Activated T-cell treated with anti-CD3 and anti-CD28 coated beads, Interleukin-2, amount 50 U/mL, for 4 hours (primary cell): ENCODE measurements around the gene GPBP1L1. TPM values are rescaled to one million over a fixed set of nuclear protein-coding genes. Genes with fewer than 3 reads are reported as not detected.

Experiments used
- ATAC-seq, 2 donors: fragments of 200-7000 bp; cut with Tn5 transposase; one replicate each; pipeline ENCODE4 v1.10.0; 2021
- DNase-seq: peaks from one replicate; pipeline ENCODE4 v3.0.0-alpha.2; 2020
- H3K27me3 Mint-ChIP-seq: one replicate; pipeline ENCODE4 v1.8.0; 2021; ENCODE audit warnings: low read depth, mixed read lengths
- H3K36me3 Mint-ChIP-seq: one replicate; pipeline ENCODE4 v1.8.0; 2022; ENCODE audit warnings: mixed read lengths; ENCODE audit not compliant: insufficient read depth
- H3K4me1 Mint-ChIP-seq: one replicate; pipeline ENCODE4 v1.8.0; 2021; ENCODE audit warnings: low read depth, mixed read lengths
- H3K4me3 Mint-ChIP-seq: one replicate; pipeline ENCODE4 v1.8.0; 2021; ENCODE audit warnings: mild to moderate bottlenecking, moderate library complexity, mixed read lengths
- H3K9me3 Mint-ChIP-seq: one replicate; pipeline ENCODE4 v1.8.0; 2021; ENCODE audit warnings: mixed read lengths
- total RNA-seq, 3 donors: library from RNA; stranded (reverse); gene quantifications; one replicate each; pipeline ENCODE4 v1.2.1, GENCODE V29; 2021

GPBP1L1 gene
- total RNA-seq, 3 donors from 2014 or later, result 76.0 to 95.6 (median 93.2) TPM

- Mint-ChIP-seq H3K4me3 (no peak overlapping the region), H3K4me1 (peaks cover 61% of the 10 kb centered on the region), H3K36me3 (peaks cover 4% of the 10 kb centered on the region), H3K9me3 (no peaks in the 10 kb centered on the region), H3K27me3 (no peaks in the 10 kb centered on the region)
- ATAC-seq (no peak), DNase-seq (no peak)
Measured at GRCh38 chr1:45669379-45669778, 17.0 kb downstream of the GPBP1L1 start.

GRCh38 chr1:45668526-45668925 is 17.8 kb downstream of the GPBP1L1 start:
- no peaks in the 10 kb centered on the region for H3K9me3 Mint-ChIP-seq
- H3K4me1 Mint-ChIP-seq, result peaks cover 56% of the 10 kb centered on the region
- no peak overlapping the region for H3K4me3 Mint-ChIP-seq
- ATAC-seq, result no peak
- no peak for DNase-seq
- H3K27me3 Mint-ChIP-seq, result no peaks in the 10 kb centered on the region
- peaks cover 4% of the 10 kb centered on the region for H3K36me3 Mint-ChIP-seq

GRCh38 chr1:45667321-45668111 is 18.8 kb downstream of the GPBP1L1 start:
- Mint-ChIP-seq H3K4me3 (no peak overlapping the region), H3K9me3 (no peaks in the 10 kb centered on the region), H3K27me3 (no peaks in the 10 kb centered on the region), H3K4me1 (peaks cover 52% of the 10 kb centered on the region), H3K36me3 (peaks cover 7% of the 10 kb centered on the region)
- no peak for DNase-seq
- ATAC-seq, result no peak

- Mint-ChIP-seq H3K27me3 (no peaks in the 10 kb centered on the region), H3K4me3 (no peak overlapping the region), H3K9me3 (no peaks in the 10 kb centered on the region), H3K4me1 (peaks cover 47% of the 10 kb centered on the region), H3K36me3 (peaks cover 7% of the 10 kb centered on the region)
- DNase-seq (no peak), ATAC-seq (no peak)
Measured at GRCh38 chr1:45666836-45667235, 19.5 kb downstream of the GPBP1L1 start.

- peaks cover 11% of the 10 kb centered on the region for H3K4me1 Mint-ChIP-seq
- ATAC-seq (no peak), DNase-seq (no peak)
- H3K9me3 Mint-ChIP-seq, result no peaks in the 10 kb centered on the region
- no peak overlapping the region for H3K4me3 Mint-ChIP-seq
- peaks cover 33% of the 10 kb centered on the region for H3K36me3 Mint-ChIP-seq
- no peaks in the 10 kb centered on the region for H3K27me3 Mint-ChIP-seq
Measured at GRCh38 chr1:45660336-45660735, 26.0 kb downstream of the GPBP1L1 start.

GRCh38 chr1:45659222-45659621 is 27.1 kb downstream of the GPBP1L1 start:
- ATAC-seq, result no peak
- Mint-ChIP-seq H3K4me1 (peaks cover 13% of the 10 kb centered on the region), H3K4me3 (no peak overlapping the region), H3K36me3 (peaks cover 41% of the 10 kb centered on the region), H3K9me3 (no peaks in the 10 kb centered on the region), H3K27me3 (no peaks in the 10 kb centered on the region)
- DNase-seq, result no peak

- Mint-ChIP-seq H3K27me3 (no peaks in the 10 kb centered on the region), H3K4me1 (peaks cover 10% of the 10 kb centered on the region), H3K4me3 (no peak overlapping the region), H3K36me3 (peaks cover 38% of the 10 kb centered on the region), H3K9me3 (no peaks in the 10 kb centered on the region)
- DNase-seq, result no peak
- no peak for ATAC-seq
Measured at GRCh38 chr1:45658171-45658570, 28.2 kb downstream of the GPBP1L1 start.

- peaks cover 46% of the 10 kb centered on the region for H3K36me3 Mint-ChIP-seq
- no peak for ATAC-seq
- H3K4me1 Mint-ChIP-seq, result peaks cover 7% of the 10 kb centered on the region
- H3K9me3 Mint-ChIP-seq, result no peaks in the 10 kb centered on the region
- DNase-seq, result no peak
- no peak overlapping the region for H3K4me3 Mint-ChIP-seq
- H3K27me3 Mint-ChIP-seq, result no peaks in the 10 kb centered on the region
Measured at GRCh38 chr1:45656573-45657226, 29.6 kb downstream of the GPBP1L1 start.

GRCh38 chr1:45654540-45655280 is 31.6 kb downstream of the GPBP1L1 start:
- Mint-ChIP-seq H3K4me1 (peaks cover 12% of the 10 kb centered on the region), H3K36me3 (peaks cover 56% of the 10 kb centered on the region), H3K9me3 (no peaks in the 10 kb centered on the region), H3K27me3 (no peaks in the 10 kb centered on the region), H3K4me3 (no peak overlapping the region)
- ATAC-seq, result peak; percentile 86 to 87
- no peak for DNase-seq

- DNase-seq, result no peak
- peaks cover 33% of the 10 kb centered on the region for H3K36me3 Mint-ChIP-seq
Measured at GRCh38 chr1:45647248-45648021, 38.9 kb downstream of the GPBP1L1 start.

GRCh38 chr1:45644661-45645060 is 41.7 kb downstream of the GPBP1L1 start:
- H3K4me3 Mint-ChIP-seq, result no peak overlapping the region
- peaks cover 4% of the 10 kb centered on the region for H3K4me1 Mint-ChIP-seq
- DNase-seq, result no peak
- H3K9me3 Mint-ChIP-seq, result no peaks in the 10 kb centered on the region
- peaks cover 24% of the 10 kb centered on the region for H3K36me3 Mint-ChIP-seq
- ATAC-seq, result no peak
- H3K27me3 Mint-ChIP-seq, result no peaks in the 10 kb centered on the region

More at GRCh38 chr1:45647248-45648021, 38.9 kb downstream of the GPBP1L1 start:
- Mint-ChIP-seq H3K9me3 (no peaks in the 10 kb centered on the region), H3K27me3 (no peaks in the 10 kb centered on the region), H3K4me3 (no peak overlapping the region), H3K4me1 (peaks cover 8% of the 10 kb centered on the region)
- no peak for ATAC-seq

- Mint-ChIP-seq H3K9me3 (no peaks in the 10 kb centered on the region), H3K27me3 (no peaks in the 10 kb centered on the region), H3K36me3 (peaks cover 24% of the 10 kb centered on the region), H3K4me3 (no peak overlapping the region), H3K4me1 (peaks cover 4% of the 10 kb centered on the region)
- no peak for DNase-seq
- no peak for ATAC-seq
Measured at GRCh38 chr1:45643978-45644377, 42.4 kb downstream of the GPBP1L1 start.

GRCh38 chr1:45643321-45643720 is 43.0 kb downstream of the GPBP1L1 start:
- no peaks in the 10 kb centered on the region for H3K27me3 Mint-ChIP-seq
- ATAC-seq, result no peak
- DNase-seq, result no peak
- no peak overlapping the region for H3K4me3 Mint-ChIP-seq
- no peaks in the 10 kb centered on the region for H3K9me3 Mint-ChIP-seq
- H3K4me1 Mint-ChIP-seq, result peaks cover 4% of the 10 kb centered on the region
- H3K36me3 Mint-ChIP-seq, result peaks cover 24% of the 10 kb centered on the region

GRCh38 chr1:45640293-45640692 is 46.0 kb downstream of the GPBP1L1 start:
- DNase-seq (no peak), ATAC-seq (no peak)
- Mint-ChIP-seq H3K4me3 (no peak overlapping the region), H3K27me3 (no peaks in the 10 kb centered on the region), H3K9me3 (no peaks in the 10 kb centered on the region), H3K36me3 (peaks cover 13% of the 10 kb centered on the region), H3K4me1 (no peaks in the 10 kb centered on the region)
